GM12865 (cell line): ENCODE measurements around the gene BAZ2B.
"Not testable (repeated sequence)": the region's sequence is repeated elsewhere in the genome, so short reads cannot be mapped to it uniquely, and the experiment has no call there.

ENCODE experiments used
- DNase-seq: peaks from one replicate; pipeline ENCODE4 v3.0.0; 2010; ENCODE audit warnings: low read depth
- H3K4me3 ChIP-seq: 2 replicates; pipeline ENCODE4 v1.5.1; 2011; ENCODE audit warnings: mild to moderate bottlenecking, low read depth, low read length, control low read depth
- CTCF ChIP-seq: IDR thresholded peaks from 2 replicates; pipeline ENCODE4 v1.5.1; 2011; ENCODE audit warnings: low read length, control low read depth, low read depth, inconsistent platforms; ENCODE audit not compliant: insufficient read depth; ENCODE audit errors: missing control alignments

BAZ2B gene

GRCh38 chr2:159546039-159546438 is 70.3 kb downstream of the BAZ2B start:
- DNase-seq, result no peak
- H3K4me3 ChIP-seq, result no peak overlapping the region
- TF ChIP-seq CTCF, result no peak

- H3K4me3 ChIP-seq, result no peak overlapping the region
- no peak for DNase-seq
- no peak for TF ChIP-seq CTCF
Observed at GRCh38 chr2:159545085-159545484, 71.3 kb downstream of the BAZ2B start.

- no peak for TF ChIP-seq CTCF
- no peak for DNase-seq
Observed at GRCh38 chr2:159542101-159542500, 74.2 kb downstream of the BAZ2B start.

GRCh38 chr2:159539701-159540100 is 76.6 kb downstream of the BAZ2B start:
- DNase-seq, result no peak
- TF ChIP-seq CTCF, result no peak
- no peak overlapping the region for H3K4me3 ChIP-seq

More at GRCh38 chr2:159542101-159542500, 74.2 kb downstream of the BAZ2B start:
- no peak overlapping the region for H3K4me3 ChIP-seq

- H3K4me3 ChIP-seq, result no peak overlapping the region
- DNase-seq, result no peak
- no peak for TF ChIP-seq CTCF
Observed at GRCh38 chr2:159538801-159539200, 77.5 kb downstream of the BAZ2B start.

GRCh38 chr2:159535261-159535660 is 81.1 kb downstream of the BAZ2B start:
- H3K4me3 ChIP-seq, DNase-seq: not testable (repeated sequence)

GRCh38 chr2:159531475-159531874 is 84.9 kb downstream of the BAZ2B start:
- no peak overlapping the region for H3K4me3 ChIP-seq
- no peak for TF ChIP-seq CTCF
- no peak for DNase-seq
